ENCODE results near the gene TSC1. TPM values are rescaled to one million over a fixed set of nuclear protein-coding genes. Genes with fewer than 3 reads are reported as not detected.

TSC1 gene
- total and polyA plus RNA-seq, 8 donors, result 44.4 to 60.3 (median 49.3) TPM

GRCh38 chr9:132846918-132847515, 97.4 kb downstream of the TSC1 start:
- intact Hi-C loops (cut with DNase I), result no loop called here
- H3K9me3 ChIP-seq, result no peaks in the 10 kb centered on the region
- no peak for DNase-seq
- no peaks in the 10 kb centered on the region for H3K36me3 ChIP-seq
- ATAC-seq, result no peak
- no peak overlapping the region for H3K4me3 ChIP-seq
- H3K4me1 ChIP-seq, result no peaks in the 10 kb centered on the region
- no peak overlapping the region for H3K27ac ChIP-seq
- H3K27me3 ChIP-seq, result no peaks in the 10 kb centered on the region
- TF ChIP-seq CTCF (IDR thresholded peaks at IDR 0.05), result no peak

- no peaks in the 10 kb centered on the region for H3K27me3 ChIP-seq
- DNase-seq (no peak), ATAC-seq (no peak)
- intact Hi-C loops (cut with DNase I), result no loop called here
- H3K4me1 ChIP-seq, result no peaks in the 10 kb centered on the region
- no peak overlapping the region for H3K4me3 ChIP-seq
- TF ChIP-seq CTCF (IDR thresholded peaks at IDR 0.05), result no peak
- no peaks in the 10 kb centered on the region for H3K36me3 ChIP-seq
- H3K9me3 ChIP-seq, result no peaks in the 10 kb centered on the region
- H3K27ac ChIP-seq, result no peak overlapping the region
These were observed 98.1 kb downstream of the TSC1 start for GRCh38 chr9:132846109-132846917.

GRCh38 chr9:132842124-132843044, 102.0 kb downstream of the TSC1 start:
- intact Hi-C loops (cut with DNase I), result no loop called here
- TF ChIP-seq CTCF (IDR thresholded peaks at IDR 0.05), result no peak
- ATAC-seq, result no peak
- Histone ChIP-seq H3K27ac (no peak overlapping the region), H3K36me3 (no peaks in the 10 kb centered on the region), H3K9me3 (no peaks in the 10 kb centered on the region), H3K4me1 (no peaks in the 10 kb centered on the region), H3K4me3 (no peak overlapping the region), H3K27me3 (no peaks in the 10 kb centered on the region)
- no peak for DNase-seq

Small RNA genes lying within 50 kb of the gene (microRNA-seq; reads per million reads assigned to microRNA genes)
- gene MIR548AW, result 1.2 to 2.2 reads per million in 2 donors

Other genes starting within 250 kb of the TSC1 start
- gene AK8, start 66.3 kb downstream of the TSC1 start, total RNA-seq, result 1 to 10 TPM in 1 of 2 donors, under 1 TPM in 1; 0.55 to 1.9 TPM
- 1 to 10 TPM; 1.1 to 3.6 (median 3.0) TPM for gene AK8, start 66.3 kb downstream of the TSC1 start, polyA plus RNA-seq (ENCODE audit: insufficient read length in 6 of 6)
- 1 to 10 TPM; 6.9 to 7.8 TPM for gene SPACA9, start 65.7 kb downstream of the TSC1 start, total RNA-seq
- 10 to 100 TPM in 4 of 6 donors, 1 to 10 TPM in 2; 8.4 to 13.4 (median 10.9) TPM for gene SPACA9, start 65.7 kb downstream of the TSC1 start, polyA plus RNA-seq (ENCODE audit: insufficient read length in 6 of 6)
- gene GFI1B, start 34.1 kb upstream of the TSC1 start, total RNA-seq, result under 1 TPM; 0.18 to 0.90 TPM
- 1 to 10 TPM in 5 of 6 donors, under 1 TPM in 1; 0.77 to 1.4 (median 1.3) TPM for gene GFI1B, start 34.1 kb upstream of the TSC1 start, polyA plus RNA-seq (ENCODE audit: insufficient read length in 6 of 6)
- gene GTF3C5, start 86.4 kb upstream of the TSC1 start, total RNA-seq, result 10 to 100 TPM; 37.3 to 41.5 TPM
- 10 to 100 TPM; 65.1 to 69.5 (median 66.8) TPM for gene GTF3C5, start 86.4 kb upstream of the TSC1 start, polyA plus RNA-seq (ENCODE audit: insufficient read length in 6 of 6)
- gene CEL, start 117.4 kb upstream of the TSC1 start, total RNA-seq, result 1 to 10 TPM in 1 of 2 donors, under 1 TPM in 1; 0.47 to 1.1 TPM
- gene CEL, start 117.4 kb upstream of the TSC1 start, polyA plus RNA-seq (ENCODE audit: insufficient read length in 6 of 6), result 1 to 10 TPM; 1.5 to 2.6 (median 2.2) TPM
- gene RALGDS, start 176.6 kb upstream of the TSC1 start, total RNA-seq, result 10 to 100 TPM; 56.4 to 58.9 TPM
- 10 to 100 TPM; 43.5 to 54.3 (median 48.2) TPM for gene RALGDS, start 176.6 kb upstream of the TSC1 start, polyA plus RNA-seq (ENCODE audit: insufficient read length in 6 of 6)
- 10 to 100 TPM; 22.2 to 45.1 TPM for gene GBGT1, start 219.3 kb upstream of the TSC1 start, total RNA-seq
- gene GBGT1, start 219.3 kb upstream of the TSC1 start, polyA plus RNA-seq (ENCODE audit: insufficient read length in 6 of 6), result 1 to 10 TPM; 2.7 to 5.7 (median 4.6) TPM